Measurements from ENCODE around the gene CCDC88C.

DNA sequence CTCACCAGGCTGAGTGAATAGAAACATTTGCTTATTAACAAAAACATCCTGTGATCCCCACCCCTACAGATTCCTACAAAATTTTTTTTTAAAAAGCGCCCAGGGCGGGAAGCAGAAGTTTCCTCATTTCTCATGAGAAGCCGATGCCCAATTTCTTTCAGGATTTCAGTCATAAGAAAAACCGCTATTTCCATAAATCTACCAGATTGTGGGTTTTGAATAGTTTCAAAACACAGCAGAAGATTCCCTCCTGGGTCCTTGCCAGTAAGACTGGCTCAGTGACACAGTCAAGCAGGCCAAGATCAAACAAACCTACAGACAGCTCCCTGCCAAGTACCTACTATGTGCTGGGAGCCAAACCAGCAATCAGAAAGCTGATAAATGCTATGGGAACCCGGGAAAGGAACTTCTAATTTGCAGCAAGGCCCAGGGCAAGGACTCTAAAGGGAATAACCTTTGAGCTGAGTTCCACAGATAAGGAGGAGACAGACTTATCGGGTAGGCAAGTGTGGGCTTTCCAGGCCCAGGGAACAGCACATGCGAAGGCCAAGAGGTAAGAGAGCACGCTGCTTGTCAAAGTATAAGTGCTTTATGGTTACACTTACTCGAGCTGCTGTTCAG is 68.7 kb downstream of the CCDC88C start:
- TF ChIP-seq, protein P1, sequence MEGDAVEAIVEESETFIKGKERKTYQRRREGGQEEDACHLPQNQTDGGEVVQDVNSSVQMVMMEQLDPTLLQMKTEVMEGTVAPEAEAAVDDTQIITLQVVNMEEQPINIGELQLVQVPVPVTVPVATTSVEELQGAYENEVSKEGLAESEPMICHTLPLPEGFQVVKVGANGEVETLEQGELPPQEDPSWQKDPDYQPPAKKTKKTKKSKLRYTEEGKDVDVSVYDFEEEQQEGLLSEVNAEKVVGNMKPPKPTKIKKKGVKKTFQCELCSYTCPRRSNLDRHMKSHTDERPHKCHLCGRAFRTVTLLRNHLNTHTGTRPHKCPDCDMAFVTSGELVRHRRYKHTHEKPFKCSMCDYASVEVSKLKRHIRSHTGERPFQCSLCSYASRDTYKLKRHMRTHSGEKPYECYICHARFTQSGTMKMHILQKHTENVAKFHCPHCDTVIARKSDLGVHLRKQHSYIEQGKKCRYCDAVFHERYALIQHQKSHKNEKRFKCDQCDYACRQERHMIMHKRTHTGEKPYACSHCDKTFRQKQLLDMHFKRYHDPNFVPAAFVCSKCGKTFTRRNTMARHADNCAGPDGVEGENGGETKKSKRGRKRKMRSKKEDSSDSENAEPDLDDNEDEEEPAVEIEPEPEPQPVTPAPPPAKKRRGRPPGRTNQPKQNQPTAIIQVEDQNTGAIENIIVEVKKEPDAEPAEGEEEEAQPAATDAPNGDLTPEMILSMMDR (IDR thresholded peaks at IDR 0.05; ENCODE audit: low read depth, low read length): no peak
- TF ChIP-seq EZH2phosphoT487 (IDR thresholded peaks at IDR 0.05; ENCODE audit: low read depth): no peak

Measured in OCI-LY3 (cell line).